ENCODE measurements around the gene CTXND1. TPM values are rescaled to one million over a fixed set of nuclear protein-coding genes. Genes with fewer than 3 reads are reported as not detected.

CTXND1 gene
- total and polyA plus RNA-seq, 8 donors = 0.29 to 4.3 (median 1.4) TPM

DNA sequence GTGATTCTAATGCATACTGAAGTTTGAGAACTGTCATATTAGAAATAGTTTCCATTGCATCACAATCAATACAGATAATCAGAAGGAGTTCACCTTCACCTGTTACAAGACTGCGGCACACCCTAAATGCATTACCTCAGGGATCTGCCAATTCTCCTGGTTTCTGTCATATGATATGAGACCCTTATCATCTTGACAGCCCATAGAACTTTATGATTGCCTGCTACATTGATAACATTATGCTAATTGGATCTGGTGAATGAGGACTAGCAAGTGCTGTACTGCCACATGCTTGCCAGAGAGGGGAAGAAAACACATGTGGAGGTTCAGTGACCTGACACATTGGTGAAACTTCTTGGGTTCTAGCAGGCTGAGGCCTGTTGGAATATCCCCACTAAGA is 57.8 kb downstream of the CTXND1 start:
- intact Hi-C loops (cut with DNase I; ENCODE audit: low total_unique reads) = no loop called here
- Histone ChIP-seq H3K27ac (no peak overlapping the region), H3K4me1 (no peaks in the 10 kb centered on the region), H3K9me3 (no peaks in the 10 kb centered on the region), H3K27me3 (no peaks in the 10 kb centered on the region), H3K4me3 (no peak overlapping the region), H3K36me3 (no peaks in the 10 kb centered on the region)
- WGBS, 5 donors = 61 to 86% (median 81%) methylated on average over 1 of the region's 1 CpG
- TF ChIP-seq POLR2AphosphoS5 (IDR thresholded peaks at IDR 0.05) = no peak
- no peak for TF ChIP-seq EP300 (IDR thresholded peaks at IDR 0.05)
- no peak for TF ChIP-seq CTCF (IDR thresholded peaks at IDR 0.05)
- no peak for TF ChIP-seq POLR2A (IDR thresholded peaks at IDR 0.05)
- DNase-seq = no peak

GRCh38 chr15:80191897-80192595 is 60.0 kb downstream of the CTXND1 start:
- Histone ChIP-seq H3K4me3 (no peak overlapping the region), H3K36me3 (peaks cover 0 to 14% (median 12%) of the 10 kb centered on the region in 4 donors), H3K4me1 (no peaks in the 10 kb centered on the region), H3K9me3 (no peaks in the 10 kb centered on the region), H3K27me3 (no peaks in the 10 kb centered on the region), H3K27ac (no peak overlapping the region)
- WGBS, 5 donors = 84 to 92% (median 90%) methylated on average over 8 of the region's 8 CpGs
- no peak for TF ChIP-seq CTCF (IDR thresholded peaks at IDR 0.05)
- TF ChIP-seq POLR2A (IDR thresholded peaks at IDR 0.05) = no peak
- no peak for DNase-seq
- intact Hi-C loops (cut with DNase I; ENCODE audit: low total_unique reads) = no loop called here

GRCh38 chr15:80191198-80191597 is 60.8 kb downstream of the CTXND1 start:
- Histone ChIP-seq H3K9me3 (no peaks in the 10 kb centered on the region), H3K27ac (no peak overlapping the region), H3K27me3 (no peaks in the 10 kb centered on the region), H3K36me3 (peaks cover 6 to 22% (median 20%) of the 10 kb centered on the region in 4 donors), H3K4me3 (no peak overlapping the region), H3K4me1 (no peaks in the 10 kb centered on the region)
- 90 to 98% (median 92%) methylated on average over 2 of the region's 2 CpGs for WGBS, 5 donors
- no peak for TF ChIP-seq EP300 (IDR thresholded peaks at IDR 0.05)
- intact Hi-C loops (cut with DNase I; ENCODE audit: low total_unique reads) = no loop called here
- no peak for DNase-seq

- Histone ChIP-seq H3K27ac (no peak overlapping the region), H3K4me1 (peaks cover 0 to 1% (median 0%) of the 10 kb centered on the region in 4 donors), H3K4me3 (no peak overlapping the region), H3K27me3 (no peaks in the 10 kb centered on the region), H3K36me3 (peaks cover 11 to 51% (median 45%) of the 10 kb centered on the region in 4 donors), H3K9me3 (no peaks in the 10 kb centered on the region)
- no peak for TF ChIP-seq POLR2A (IDR thresholded peaks at IDR 0.05)
- no peak for TF ChIP-seq POLR2AphosphoS5 (IDR thresholded peaks at IDR 0.05)
- TF ChIP-seq EP300 (IDR thresholded peaks at IDR 0.05) = no peak
- no peak for TF ChIP-seq CTCF (IDR thresholded peaks at IDR 0.05)
- intact Hi-C loops (cut with DNase I; ENCODE audit: low total_unique reads) = no loop called here
- DNase-seq = no peak
- WGBS, 5 donors = 60 to 74% (median 69%) methylated on average over 2 of the region's 2 CpGs
Observed at GRCh38 chr15:80188251-80188650, 63.8 kb downstream of the CTXND1 start.

DNA sequence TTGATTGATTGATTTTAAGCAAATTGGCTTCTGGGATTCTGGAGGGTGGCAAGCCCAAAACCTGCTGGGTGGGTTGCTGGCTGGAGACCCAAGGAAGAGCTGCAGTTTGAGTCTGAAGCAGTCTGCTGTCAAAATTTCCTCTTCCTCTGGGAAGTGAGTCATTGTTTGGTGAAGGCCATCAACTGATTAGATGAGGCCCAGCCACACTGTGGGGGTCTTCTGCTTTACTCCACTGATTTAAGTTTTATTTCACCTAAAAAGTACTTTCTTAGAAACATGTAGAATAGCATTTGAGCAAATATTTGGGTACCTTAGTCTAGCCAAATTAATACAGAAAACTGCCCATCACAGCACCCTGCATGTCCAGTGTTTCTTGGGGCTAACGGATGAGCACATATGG is 65.4 kb downstream of the CTXND1 start:
- H3K4me1 ChIP-seq = peaks cover 0 to 11% (median 0%) of the 10 kb centered on the region in 4 donors
- TF ChIP-seq POLR2A (IDR thresholded peaks at IDR 0.05) (no peak), POLR2AphosphoS5 (IDR thresholded peaks at IDR 0.05) (no peak), CTCF (IDR thresholded peaks at IDR 0.05) (no peak), EP300 (IDR thresholded peaks at IDR 0.05) (no peak)
- intact Hi-C loops (cut with DNase I; ENCODE audit: low total_unique reads) = no loop called here
- H3K36me3 ChIP-seq = peaks cover 15 to 63% (median 59%) of the 10 kb centered on the region in 4 donors
- H3K27ac ChIP-seq = no peak overlapping the region
- H3K9me3 ChIP-seq = no peaks in the 10 kb centered on the region
- no peaks in the 10 kb centered on the region for H3K27me3 ChIP-seq
- H3K4me3 ChIP-seq = no peak overlapping the region
- no peak for DNase-seq
- 96 to 100% (median 100%) methylated on average over 1 of the region's 1 CpG for WGBS, 5 donors
